ENCODE measurements around the gene ANKHD1.
"Not testable (repeated sequence)": the region's sequence is repeated elsewhere in the genome, so short reads cannot be mapped to it uniquely, and the experiment has no call there.

The ANKHD1 gene

DNA sequence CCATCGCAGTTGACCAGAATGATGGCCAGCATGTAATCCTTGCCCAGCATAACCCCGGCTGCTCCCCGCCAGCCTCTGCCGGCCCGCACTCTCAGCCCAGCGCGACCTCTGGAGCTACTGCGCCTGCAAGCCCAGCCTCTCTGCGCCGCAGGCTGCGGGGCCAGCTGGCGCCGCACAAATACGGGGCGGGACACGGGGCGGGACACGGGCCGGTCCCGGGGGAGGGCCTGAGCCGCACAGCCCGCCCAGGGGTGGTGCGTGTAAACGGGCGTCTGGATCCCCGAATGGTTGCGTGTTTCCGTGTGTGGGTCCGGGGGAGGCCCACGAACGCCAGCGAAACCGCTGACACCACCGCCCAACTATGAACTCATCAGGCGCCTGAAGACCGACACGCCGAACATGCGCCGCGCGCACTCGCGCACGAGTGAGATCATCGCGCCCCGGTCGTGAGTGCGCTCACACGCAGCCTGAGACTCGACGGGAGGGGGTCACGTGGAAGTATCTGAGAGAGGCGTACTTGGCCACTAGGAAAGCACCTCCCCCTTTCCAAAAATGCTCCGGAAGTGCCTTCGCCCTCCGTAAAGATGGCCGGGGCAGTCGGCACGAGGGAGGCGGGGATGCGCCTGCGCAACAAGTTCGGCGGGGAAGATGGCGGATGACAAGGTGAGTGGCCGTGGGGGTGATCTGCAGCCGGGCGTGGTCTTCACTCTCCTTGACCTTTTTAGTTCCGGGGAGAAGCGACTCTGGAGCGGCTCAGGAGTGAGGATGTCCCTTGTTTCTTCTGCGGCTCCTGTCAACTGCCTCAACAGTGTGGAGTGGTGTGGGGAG is 162.8 kb downstream of the ANKHD1 start, which contains the start of the genes APBB3 and SLC35A4:
TSS of gene APBB3 (minus strand) at position 403 of the 828 bp plus-strand sequence. CDS start at position 50, 353 bp downstream.
TSS of gene SLC35A4 (plus strand) at position 633 of the 828 bp plus-strand sequence. CDS start 2,342 bp downstream, outside the sequence.
- DNase-seq (ENCODE audit: low read depth in 1 of 2, low spot score in 1 of 2): peak; percentile 85 to 96

- no peak for DNase-seq (ENCODE audit: low read depth in 1 of 2, low spot score in 1 of 2)
These were observed 163.6 kb downstream of the ANKHD1 start for GRCh38 chr5:140565024-140565779.

DNA sequence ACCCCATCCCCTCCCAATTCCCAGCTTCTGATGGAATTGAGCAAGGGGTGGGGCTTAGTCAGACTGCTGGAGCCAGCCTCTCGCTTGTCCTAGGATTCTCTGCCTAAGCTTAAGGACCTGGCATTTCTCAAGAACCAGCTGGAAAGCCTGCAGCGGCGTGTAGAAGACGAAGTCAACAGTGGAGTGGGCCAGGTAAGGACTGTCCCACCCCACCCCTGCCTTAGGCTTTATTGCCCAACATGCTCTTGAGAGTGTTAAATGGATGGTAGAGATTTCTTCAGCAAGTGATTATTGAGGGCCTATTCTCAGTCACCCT is 164.1 kb downstream of the ANKHD1 start:
- DNase-seq (ENCODE audit: low read depth in 1 of 2, low spot score in 1 of 2): no peak

- DNase-seq (ENCODE audit: low read depth in 1 of 2, low spot score in 1 of 2): no peak
These were observed 165.0 kb downstream of the ANKHD1 start for GRCh38 chr5:140566665-140567064.

- DNase-seq (ENCODE audit: low read depth in 1 of 2, low spot score in 1 of 2): no peak
These were observed 165.6 kb downstream of the ANKHD1 start for GRCh38 chr5:140567136-140567818.

DNA sequence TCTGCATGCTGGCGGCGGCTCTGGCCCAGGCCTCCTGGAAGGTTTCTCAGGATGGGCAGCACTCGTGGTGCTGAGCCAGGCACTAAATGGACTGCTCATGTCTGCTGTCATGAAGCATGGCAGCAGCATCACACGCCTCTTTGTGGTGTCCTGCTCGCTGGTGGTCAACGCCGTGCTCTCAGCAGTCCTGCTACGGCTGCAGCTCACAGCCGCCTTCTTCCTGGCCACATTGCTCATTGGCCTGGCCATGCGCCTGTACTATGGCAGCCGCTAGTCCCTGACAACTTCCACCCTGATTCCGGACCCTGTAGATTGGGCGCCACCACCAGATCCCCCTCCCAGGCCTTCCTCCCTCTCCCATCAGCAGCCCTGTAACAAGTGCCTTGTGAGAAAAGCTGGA is 166.2 kb downstream of the ANKHD1 start:
- no peak for DNase-seq (ENCODE audit: low read depth in 1 of 2, low spot score in 1 of 2)

GRCh38 chr5:140568443-140569063 is 166.9 kb downstream of the ANKHD1 start:
- DNase-seq (ENCODE audit: low read depth in 1 of 2, low spot score in 1 of 2): no peak

DNA sequence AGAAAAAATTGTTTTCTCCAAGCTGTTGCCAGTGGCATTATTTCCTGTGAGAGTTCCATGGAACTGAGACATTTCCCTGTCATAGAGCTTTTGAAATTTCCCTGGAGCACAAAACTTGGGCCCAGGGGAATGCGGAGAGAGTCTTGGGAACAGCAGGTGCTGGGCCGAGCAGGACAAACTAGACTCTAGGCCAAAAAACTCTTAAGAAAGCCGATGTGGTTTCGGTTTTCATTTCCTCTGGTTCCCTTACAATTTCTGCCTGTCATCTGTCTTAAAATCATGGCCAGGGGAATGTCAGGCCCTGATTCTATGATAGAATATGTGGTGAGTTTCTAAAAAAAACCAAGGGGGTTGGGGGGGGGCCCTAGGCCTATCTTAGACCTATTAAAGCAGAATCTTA is 167.6 kb downstream of the ANKHD1 start:
- no peak for DNase-seq (ENCODE audit: low read depth in 1 of 2, low spot score in 1 of 2)

DNA sequence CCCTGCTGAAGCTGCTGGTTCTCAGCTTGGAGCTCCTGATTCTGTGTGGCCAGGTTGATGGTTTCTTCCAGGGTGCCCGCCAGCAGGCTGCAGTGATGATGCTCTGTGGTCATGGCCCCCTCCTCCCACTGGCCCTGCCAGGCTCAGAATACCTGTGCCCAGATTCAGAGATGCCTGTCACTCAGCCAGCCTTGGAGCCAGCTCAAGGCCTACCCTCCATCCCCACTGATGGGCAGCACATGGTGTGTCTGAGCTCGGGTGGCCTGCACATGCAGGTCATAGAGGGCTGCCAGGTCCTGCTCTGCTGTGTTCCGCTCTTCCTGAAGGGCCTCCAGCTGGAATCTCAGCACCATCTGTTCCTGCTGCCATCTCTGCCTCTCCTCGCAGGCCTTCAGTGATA is 168.4 kb downstream of the ANKHD1 start:
- DNase-seq (ENCODE audit: low read depth in 1 of 2, low spot score in 1 of 2): no peak

DNA sequence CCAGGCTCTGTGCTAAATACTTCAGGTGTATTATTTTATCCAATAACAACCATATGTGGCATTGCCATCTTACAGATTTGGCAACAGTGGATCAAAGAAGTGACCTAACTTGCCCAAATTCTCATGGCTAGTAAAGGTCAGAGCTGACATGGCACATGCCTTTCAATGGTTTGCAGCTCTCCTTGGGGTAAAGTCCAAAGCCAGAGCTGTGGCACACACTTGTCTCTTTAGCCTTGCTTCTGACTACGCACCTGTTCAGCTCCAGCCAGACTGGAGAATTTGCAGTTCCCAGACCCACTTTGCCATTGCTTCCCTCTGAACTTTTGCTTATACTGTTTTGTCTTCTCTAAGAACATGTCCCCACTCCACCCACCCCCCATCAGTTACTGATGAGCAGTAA is 168.9 kb downstream of the ANKHD1 start:
- no peak for DNase-seq (ENCODE audit: low read depth in 1 of 2, low spot score in 1 of 2)

DNA sequence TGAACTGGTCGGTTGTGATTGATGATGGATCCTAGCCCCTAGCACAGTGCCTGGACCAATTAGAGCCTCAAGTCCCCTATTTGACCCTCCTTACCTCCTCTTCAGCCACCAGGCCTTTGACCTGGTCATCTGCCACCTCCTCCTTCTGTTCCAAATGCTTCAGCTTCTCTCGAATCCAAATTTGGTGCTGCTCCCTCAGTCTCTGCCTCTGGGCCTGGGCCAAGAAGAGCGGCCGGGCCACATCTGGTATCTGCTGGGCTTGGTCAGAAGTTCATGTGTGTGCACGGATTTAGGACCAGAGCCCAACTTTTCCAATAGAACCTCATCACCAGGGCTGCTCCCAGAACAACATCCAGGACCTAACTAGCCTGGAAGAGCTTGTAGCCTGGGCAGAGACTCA is 169.5 kb downstream of the ANKHD1 start:
- no peak for DNase-seq (ENCODE audit: low read depth in 1 of 2, low spot score in 1 of 2)

- DNase-seq (ENCODE audit: low read depth in 1 of 2, low spot score in 1 of 2): no peak
These were observed 172.1 kb downstream of the ANKHD1 start for GRCh38 chr5:140573683-140574082.

- DNase-seq (ENCODE audit: low read depth in 1 of 2, low spot score in 1 of 2): no peak
These were observed 172.5 kb downstream of the ANKHD1 start for GRCh38 chr5:140574165-140574564.

DNA sequence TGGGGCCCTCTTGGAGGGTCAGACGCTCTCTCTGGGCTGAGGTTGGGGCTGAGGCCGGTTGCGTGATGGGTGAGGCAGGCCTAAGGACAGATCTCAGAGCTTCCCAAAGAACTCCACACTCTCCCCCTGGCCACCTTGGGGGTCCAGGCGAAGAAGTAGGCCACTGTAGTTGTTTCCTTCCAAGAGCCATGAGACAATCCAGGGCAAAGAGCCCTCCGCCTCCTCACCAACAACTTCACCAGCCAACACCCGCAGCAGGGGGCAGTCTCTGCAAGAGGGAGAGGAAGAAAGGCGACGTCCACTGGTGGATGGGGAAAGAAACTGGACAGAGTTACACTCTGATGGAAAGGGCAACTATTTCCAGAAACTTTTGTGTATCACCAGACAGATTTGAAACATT is 173.7 kb downstream of the ANKHD1 start:
- DNase-seq (ENCODE audit: low read depth in 1 of 2, low spot score in 1 of 2): no peak

- DNase-seq (ENCODE audit: low read depth in 1 of 2, low spot score in 1 of 2): no peak
These were observed 175.2 kb downstream of the ANKHD1 start for GRCh38 chr5:140576776-140577201.

DNA sequence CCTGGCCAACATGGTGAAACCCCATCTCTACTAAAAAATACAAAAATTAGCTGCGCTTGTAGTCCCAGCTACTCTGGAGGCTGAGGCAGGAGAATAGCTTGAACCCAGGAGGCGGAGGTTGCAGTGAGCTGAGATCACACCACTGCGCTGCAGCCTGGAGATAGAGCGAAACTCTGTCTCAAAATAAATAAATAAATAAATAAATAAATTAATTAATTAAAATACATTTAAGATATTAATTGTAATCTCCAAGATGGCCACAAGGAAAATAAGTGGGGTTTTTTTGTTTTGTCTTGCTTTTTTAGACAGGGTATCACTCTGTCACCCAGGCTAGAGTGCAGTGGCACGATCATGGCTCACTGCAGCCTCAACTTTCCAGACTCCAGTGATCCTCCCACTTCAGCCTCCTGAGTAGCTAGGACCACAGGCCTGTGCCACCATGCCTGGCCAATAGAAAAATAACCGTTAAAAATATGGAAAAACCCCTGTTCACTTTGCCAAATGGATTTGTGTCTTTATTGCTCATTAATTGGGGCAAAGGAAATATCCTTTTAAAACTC is 177.6 kb downstream of the ANKHD1 start:
- DNase-seq (ENCODE audit: low read depth in 1 of 2, low spot score in 1 of 2): not testable (repeated sequence)

GRCh38 chr5:140587495-140587894 is 185.9 kb downstream of the ANKHD1 start:
- no peak for DNase-seq (ENCODE audit: low read depth in 1 of 2, low spot score in 1 of 2)

DNA sequence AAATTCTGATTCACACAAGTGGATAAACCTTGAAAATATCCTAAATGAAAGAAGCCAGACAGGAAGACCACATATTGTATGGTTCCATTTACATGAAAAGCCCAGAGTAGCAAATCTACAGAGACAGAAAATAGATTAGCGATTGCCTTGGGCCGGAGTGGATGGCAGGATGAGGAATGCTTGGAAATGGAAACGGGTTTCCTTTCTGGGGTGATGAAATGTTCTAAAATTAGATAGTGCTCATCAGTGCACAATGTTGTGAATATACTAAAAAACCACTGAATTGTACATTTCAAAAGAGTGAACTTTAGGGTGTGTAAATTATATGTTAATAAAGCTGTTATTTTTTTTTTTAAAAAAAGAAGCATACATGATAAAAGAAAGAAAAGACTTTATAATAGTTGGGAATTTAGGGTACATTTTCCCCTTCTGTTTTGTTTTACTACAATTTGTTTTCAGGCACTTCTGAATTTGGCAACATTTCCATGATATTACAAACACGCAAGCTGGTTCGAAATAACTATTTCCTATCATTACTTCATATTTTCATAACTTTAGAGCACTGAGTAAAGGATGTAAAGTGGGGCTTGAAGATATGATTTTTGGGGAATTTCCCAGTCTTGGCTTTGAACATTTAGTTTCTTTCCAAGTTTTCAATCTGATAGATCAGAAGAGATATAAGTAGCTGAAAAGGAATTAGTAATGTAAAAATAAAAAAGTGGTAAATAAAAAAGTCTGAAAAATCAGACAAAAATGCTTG is 186.9 kb downstream of the ANKHD1 start:
- no peak for DNase-seq (ENCODE audit: low read depth in 1 of 2, low spot score in 1 of 2)
